Fibroblast of skin of abdomen (primary cell): ENCODE data around the gene CHEK1. TPM values are rescaled to one million over a fixed set of nuclear protein-coding genes. Genes with fewer than 3 reads are reported as not detected.
A peak's percentile ranks its signal among the peaks of the same experiment; 100 is the strongest.
"Not testable (repeated sequence)": the region's sequence is repeated elsewhere in the genome, so short reads cannot be mapped to it uniquely, and the experiment has no call there.

Experiments
- DNase-seq: peaks from one replicate; pipeline ENCODE4 v3.0.0-alpha.2; 2013
- polyA plus RNA-seq, 2 experiments: library from polyadenylated mRNA; unstranded; fragments of 120-200 nt; gene quantifications; one replicate each; pipeline ENCODE4 v1.2.1, GENCODE V29; 2013; ENCODE audit not compliant: insufficient read length in 2 of 2

Gene CHEK1
- polyA plus RNA-seq (2013, experiment 1 of 2; ENCODE audit: insufficient read length) = 20.7 TPM
- polyA plus RNA-seq (2013, experiment 2 of 2; ENCODE audit: insufficient read length) = 21.1 TPM

DNA sequence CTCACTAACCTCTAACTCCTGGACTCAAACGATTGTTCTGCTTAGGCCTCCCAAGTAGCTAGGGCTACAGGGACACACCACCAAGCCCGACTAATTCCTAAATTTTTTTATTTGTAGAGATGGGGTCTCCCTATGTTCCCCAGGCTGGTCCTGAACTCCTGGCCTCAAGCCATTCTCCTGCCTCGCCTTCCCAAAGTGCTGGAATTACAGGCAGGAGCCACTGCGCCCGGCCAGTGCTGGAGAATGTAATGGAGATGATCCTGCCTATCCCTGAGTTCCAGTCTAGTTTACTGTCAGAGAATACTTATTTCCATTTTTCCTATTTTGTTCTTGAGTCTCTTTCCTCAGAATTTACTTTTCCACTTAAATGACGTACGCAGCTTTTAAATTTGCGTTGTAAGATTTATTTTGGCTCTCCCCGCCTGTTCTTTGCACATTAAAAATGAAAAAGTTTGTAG lies at the start of gene CHEK1:
Gene CHEK1, plus strand, starts transcription at position 408 of the 458 bp plus-strand sequence. CDS start 1,606 bp downstream, outside the sequence.
- no peak for DNase-seq

DNA sequence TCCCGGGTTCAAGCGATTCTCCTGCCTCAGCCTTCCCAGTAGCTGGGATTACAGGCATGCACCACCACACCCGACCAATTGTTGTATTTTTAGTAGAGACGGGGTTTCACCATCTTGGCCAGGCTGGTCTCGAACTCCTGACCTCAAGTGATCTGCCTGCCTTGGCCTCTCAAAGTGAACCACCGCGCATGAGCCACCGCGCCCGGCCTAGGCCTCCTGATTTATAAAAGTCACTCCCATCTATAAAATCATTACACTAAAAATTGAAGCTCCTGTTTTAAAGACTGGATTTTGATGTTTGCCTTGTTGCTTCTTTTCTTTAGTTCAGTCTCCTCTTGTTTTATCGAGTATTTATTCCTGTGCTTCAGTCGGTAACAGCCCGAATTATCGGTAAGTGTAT lies 47.8 kb upstream of the CHEK1 start:
- not testable (repeated sequence) for DNase-seq

DNA sequence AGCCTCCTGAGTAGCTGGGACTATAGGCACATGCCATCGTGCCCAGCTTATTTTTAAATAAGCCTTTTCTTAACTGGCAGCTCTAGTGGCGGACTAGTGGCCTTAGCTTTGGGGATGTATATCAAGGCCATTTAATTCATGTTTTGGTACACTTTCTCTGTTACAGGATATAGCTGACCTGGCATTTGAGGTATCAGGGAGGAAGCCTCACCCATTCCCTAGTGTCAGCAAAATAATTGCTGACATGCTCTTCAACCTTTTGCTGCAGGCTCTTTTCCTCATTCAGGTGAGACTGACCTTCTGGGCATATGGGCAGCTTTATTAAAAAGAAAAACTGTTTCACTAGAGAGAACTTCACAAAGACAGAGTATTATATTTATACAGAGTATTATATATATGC lies 46.2 kb upstream of the CHEK1 start:
- DNase-seq = no peak

DNA sequence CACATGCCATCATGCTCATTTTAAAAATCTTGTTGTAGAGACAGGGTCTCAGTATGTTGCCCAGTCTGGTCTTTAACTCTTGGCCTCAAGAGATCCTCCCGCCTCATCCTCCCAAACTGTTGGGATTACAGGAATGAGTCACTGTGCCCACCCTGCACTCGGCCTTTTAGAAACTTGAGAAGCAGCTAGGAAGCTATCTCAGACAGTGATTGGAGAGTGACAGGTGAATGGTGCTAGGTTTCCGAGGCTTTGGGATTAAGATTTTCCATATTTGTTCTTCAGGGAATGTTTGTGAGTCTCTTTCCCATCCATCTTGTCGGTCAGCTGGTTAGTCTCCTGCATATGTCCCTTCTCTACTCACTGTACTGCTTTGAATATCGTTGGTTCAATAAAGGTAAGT lies 45.2 kb upstream of the CHEK1 start:
- no peak for DNase-seq

DNA sequence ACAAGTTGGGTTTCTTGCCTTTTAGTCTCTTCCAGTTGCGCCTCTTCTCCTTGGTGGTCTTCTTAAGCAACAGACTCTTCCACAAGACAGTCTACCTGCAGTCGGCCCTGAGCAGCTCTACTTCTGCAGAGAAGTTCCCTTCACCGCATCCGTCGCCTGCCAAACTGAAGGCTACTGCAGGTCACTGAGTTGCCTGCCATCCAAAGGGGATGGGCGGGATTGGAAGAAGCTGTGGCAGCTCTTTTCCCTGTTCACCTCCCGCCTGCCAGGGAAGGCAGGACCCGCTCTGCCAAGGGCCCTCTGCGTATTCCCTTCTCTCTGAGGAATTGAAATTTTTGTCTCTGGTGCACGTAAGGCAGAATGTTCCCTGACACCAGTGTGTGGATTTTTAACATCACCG lies 41.5 kb upstream of the CHEK1 start:
- DNase-seq = no peak

DNA sequence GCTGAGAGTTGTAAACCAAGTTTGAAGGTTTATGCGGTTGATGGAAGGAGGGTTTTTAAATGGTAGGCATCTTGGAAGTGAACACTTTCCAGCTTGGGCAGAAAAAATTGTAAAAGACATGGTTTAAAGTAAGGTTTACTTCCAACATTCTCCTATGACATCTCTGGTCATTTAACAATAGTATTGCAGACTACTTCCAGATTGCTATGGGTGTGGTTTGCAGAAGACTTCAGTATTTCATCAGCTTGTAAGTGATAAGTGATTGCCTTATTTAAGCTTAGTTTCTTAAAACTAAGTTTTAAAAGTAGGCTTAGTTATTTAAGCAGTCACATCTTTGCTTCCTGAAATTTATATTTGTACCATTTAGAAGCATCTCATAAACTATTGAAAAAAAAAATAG lies 39.5 kb upstream of the CHEK1 start:
- no peak for DNase-seq

DNA sequence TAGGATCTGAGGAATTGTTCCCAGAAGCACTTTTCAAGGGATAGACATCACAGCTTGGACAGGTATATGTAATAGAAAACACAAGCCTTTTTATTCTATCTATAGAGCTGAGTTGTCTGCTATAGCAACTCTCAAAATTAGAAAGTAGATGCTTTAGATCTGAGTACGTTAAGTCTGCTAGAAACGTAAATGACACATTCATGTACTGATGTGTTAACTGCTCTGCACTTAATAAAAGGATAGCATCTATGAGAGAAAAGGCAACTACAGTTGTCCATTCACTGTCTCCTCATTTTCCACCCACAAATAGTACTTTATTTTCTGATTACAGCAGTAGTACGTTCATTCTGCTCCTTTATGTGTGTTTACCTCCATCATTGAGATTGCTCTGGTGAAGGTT lies 38.3 kb upstream of the CHEK1 start:
- no peak for DNase-seq

DNA sequence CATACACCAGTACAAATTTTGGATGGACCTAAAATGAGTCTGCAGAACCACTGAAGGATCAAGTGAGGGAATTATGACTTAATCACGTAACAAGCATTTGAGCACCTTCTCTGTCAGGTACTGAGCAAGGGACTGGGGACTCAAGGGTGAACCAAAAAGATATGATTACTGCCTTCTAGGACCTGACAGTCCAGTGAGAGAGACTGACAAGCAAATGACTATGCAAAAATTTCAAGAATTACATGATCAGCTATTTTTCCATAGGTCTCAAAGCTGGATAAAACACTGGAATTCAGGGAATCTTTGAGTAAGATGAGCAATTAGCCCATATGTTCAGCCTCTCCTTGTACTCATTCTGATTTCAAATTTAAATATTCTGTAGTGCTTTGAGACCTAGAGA lies 37.5 kb upstream of the CHEK1 start:
- peak; percentile 35 for DNase-seq

DNA sequence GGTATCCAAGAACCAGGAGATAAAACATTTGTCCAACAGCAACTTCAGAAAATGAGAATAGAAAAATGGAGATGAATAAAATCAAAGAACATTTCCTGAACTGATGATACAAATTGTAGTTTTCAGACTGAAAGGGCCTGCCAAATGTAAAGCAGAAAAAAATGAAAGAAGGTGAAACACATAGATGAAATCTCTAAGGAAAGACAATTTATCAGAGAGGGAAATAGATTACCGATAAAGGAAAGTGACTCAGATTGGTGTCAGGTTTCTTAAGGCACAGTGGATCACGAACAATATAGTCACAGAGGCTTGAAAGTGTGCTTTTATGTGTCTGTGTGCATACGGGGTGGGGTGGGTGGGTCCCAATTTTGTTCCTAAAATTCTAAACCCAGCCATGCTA lies 36.5 kb upstream of the CHEK1 start:
- no peak for DNase-seq

DNA sequence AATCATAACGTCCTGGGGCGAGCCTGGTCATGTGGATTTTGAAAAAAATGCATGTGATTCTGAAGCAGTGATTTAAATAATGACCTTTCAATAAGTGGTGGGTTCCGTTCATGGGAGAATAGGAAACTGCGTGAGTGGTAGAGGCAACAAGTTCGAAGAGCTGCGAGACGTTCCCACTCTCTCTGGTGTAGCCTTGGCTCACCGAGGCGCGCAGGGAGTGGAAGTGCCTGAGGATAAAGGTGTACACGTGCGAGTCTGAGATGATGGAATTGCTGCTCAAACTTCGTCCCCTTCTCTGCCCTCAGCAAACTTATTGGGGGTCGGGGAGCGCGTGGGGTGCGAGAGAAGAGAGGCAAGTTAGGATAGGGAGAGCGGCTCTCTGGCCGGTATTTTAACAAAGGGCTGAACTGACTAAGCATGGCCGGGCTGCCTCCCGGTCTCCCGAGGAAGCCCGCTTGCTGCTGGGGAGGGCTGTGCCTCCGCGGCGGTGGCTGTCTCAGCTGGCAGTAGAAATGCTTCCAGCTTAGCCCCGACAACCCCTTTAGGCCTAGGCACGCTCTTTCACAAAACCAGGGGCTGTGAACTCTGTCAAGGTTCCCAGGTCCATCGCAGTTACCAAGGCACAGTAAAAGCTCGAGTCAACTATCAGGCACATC lies 33.2 kb upstream of the CHEK1 start:
- peak; percentile 19 for DNase-seq

DNA sequence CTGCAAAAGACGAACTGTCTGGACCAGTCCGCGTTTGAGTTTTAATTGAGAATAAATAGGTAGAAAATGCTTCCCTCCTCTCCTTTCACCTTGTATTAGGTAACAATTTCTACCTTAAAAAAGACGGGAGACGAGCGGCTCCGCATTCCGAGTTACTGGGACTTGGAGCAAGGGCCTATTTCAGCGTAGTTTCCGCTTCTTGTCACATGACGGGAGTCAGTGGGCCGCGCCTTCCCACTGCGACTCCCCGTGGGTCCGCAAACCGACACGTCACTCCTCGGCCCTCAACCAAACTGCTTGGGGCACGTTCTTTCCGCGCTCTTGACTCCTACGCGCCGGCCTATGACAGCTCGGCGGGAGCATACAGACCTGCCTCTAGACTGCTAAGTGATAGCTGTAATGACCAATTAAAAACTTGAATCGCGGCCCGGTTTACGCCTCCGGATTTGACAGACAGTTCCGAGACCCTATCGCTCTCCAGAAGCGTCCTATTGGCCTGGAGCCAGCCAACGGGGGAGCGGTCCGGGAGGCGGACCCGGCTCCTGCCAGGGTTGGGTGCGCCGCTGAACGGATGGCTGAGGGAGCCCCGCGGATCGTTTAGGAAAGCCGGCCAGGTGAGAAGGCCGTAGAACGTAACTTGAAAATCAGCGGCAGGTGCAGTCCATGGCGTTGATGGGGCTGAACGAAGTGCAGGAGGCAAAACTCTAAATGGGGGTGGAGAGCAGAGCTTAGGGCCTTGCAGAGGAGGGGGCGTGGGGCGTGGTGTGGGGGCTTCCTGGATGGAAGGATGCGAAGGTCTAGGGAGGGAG lies 32.5 kb upstream of the CHEK1 start, which contains the start of gene STT3A:
Gene STT3A, plus strand, starts transcription at position 548 of the 809 bp plus-strand sequence. CDS start 3,064 bp downstream, outside the sequence.
- peak; percentile 100 for DNase-seq

DNA sequence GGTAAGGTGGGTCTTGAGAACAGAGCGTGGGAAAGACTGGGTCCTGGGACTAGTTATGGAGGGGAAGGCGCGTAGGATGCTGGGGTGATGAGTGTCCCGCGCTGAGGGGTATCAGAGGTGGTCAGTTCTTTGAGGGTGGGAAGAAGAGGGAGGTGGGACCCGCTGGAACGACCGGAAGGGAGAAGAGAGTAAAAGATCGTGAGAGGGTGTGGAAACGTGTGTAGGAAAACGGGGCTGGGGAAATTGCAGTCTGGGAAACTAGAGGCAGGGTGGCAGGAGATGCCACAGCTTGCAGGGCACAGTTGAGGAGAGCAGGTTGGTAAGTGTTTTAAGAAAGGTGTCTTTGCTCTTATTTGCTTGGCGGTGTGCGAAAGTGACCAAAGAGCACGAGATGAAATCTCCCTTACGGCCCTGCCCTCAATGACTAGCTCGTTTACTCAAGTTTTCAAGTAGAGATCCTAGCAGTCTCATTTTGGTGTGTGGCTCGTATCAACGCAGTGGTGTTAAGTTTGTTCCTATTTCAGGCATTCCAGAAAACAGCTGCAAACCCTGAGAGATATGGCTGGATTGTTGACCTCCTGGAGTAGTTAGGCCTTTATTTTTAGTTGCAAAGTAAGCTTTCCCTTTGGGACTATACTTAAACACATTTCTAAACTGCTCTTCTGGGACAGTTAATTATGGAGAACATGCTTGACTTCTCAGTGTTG lies 31.7 kb upstream of the CHEK1 start:
- DNase-seq = peak; percentile 52

DNA sequence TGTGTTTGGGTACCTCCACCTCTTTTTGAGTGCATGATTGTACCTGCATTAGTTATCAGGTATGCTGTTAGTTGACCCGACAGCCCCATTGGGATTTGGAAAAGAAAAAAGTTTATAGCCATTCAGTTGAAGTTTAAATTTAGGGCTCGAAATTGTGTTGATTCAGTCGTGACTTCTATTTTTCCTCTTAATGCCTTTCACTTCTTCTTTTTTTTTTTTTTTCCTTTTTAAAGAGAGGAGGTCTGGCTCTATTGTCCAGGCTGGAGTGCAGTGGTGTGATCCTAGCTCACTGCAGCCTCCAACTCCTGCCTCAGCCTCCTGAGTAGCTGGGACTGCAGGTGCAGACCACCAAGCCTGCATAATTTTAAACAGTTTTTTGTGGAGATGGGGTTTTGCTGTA lies 30.0 kb upstream of the CHEK1 start:
- no peak for DNase-seq

DNA sequence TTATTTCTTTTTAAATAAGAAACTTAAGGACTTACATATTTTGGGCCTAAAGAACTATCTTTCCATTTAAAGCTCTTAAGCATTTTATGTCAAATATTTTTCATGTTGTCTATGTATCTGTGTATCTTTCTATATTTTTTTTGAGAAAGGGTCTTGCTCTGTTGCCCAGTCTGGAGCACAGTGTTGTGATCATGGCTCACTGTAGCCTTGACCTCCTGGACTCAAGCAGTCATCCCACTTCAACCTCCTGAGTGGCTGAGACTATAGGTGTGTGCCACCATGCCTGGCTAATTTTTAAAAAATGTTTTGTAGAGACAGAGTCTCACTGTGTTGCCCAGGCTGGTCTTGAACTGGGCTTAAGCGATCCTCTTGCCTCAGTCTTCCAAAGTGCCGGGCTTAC lies 24.3 kb upstream of the CHEK1 start:
- DNase-seq = no peak

DNA sequence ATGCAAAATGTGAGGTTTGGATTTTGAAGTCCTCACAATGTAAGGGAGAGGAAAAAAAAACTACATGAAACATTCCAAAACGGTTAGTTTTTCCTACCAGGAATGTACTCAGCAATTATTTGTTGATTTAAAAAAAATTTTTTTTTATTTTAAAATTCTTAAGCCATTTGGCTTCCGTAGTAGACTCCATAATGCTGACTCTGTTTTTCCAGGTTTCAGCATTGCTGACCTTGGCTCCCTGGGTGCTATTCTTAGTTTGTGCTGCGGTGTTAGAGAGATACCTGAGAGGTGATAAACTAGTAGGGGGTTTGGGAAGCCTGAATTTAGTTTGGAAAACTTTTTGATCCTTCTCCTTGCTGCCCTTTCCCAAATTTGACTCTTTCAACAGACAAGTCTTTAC lies 21.8 kb upstream of the CHEK1 start:
- DNase-seq = no peak

DNA sequence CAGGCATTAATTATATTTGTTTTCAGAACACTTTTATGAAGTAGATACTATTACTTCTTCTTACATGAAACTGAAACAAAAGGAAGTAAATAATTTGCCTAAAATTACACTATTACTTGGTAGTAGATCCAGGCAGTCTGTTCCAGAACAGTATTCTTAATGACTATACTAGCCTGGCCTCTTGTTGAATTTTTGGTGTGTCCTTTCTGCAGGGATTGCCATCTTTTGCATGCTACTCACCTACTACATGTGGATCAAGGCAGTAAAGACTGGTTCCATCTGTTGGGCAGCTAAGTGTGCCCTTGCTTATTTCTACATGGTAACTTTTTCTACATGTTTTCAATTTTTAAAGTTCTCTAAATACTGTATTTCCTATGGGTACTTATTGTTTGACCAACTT lies 19.5 kb upstream of the CHEK1 start:
- DNase-seq = no peak

DNA sequence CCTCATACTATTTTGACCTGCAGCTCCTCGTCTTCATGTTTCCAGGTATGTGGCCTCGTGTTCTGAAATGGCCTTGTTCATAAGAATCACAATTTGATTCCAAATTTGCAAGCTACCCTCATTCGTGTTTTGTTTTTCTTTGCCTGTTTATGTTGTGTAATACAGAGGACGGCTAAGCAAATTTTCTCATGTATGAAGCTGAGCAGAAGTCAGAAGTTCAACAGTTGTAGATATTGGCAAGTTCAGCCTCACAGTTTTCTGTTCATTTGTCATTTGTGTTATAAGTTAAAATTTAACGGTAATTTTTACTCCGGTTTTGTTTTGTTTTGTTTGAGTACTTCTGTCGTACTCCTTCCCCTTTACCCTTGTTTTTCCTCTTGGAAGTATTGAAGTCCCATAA lies 15.4 kb upstream of the CHEK1 start:
- DNase-seq = no peak

DNA sequence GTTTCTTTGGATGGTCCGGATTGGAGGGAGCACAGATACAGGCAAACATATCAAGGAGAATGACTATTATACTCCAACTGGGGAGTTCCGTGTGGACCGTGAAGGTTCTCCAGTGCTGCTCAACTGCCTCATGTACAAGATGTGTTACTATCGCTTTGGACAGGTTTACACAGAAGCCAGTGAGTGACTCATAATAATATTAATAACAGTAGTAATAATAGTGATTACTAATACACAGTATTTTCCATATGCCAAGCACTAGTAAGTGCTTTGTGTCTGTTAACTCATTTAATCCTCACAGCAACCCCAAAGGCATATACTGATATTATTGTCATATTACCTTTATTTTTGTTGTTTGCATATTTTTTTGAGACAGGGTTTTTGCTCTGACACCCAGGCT lies 6.6 kb upstream of the CHEK1 start:
- no peak for DNase-seq

DNA sequence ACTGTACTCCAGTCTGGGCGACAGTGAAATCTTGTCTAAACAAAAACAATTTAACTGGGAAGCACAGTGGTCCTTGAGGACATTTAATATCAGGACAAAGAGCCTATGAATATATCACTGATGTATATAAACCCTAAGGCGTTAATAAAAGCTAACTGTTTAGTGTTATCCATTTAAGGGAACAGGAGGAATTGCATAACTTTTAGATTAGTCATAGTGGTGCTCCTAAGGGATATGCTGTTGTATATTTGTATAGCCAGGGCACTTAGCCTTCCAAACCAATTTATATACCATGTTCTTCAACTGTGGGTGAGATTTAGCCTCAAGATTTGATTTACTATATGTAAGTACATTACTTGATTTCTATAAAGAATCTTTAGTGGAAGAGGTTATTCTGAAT lies 3.0 kb upstream of the CHEK1 start:
- DNase-seq = peak; percentile 53

DNA sequence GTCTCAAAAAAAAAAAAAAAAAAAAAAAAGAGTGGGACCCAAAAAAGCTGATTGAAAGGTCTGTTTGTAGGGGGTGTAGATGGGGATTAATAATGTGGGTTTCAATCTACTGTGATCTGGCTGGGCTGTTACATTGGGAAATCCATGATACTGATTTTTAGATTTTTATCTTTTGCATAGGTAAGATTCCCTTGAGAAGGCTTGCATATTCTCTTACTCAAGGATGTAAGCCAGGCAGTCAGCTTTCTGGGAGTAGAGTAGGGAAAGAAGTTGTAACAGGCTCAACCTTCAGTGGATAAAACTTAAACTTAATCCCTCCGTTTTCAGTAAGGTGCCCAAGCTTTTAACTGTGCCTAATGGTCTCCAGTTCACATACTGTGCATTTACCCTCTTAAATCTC lies 1.9 kb upstream of the CHEK1 start:
- no peak for DNase-seq

DNA sequence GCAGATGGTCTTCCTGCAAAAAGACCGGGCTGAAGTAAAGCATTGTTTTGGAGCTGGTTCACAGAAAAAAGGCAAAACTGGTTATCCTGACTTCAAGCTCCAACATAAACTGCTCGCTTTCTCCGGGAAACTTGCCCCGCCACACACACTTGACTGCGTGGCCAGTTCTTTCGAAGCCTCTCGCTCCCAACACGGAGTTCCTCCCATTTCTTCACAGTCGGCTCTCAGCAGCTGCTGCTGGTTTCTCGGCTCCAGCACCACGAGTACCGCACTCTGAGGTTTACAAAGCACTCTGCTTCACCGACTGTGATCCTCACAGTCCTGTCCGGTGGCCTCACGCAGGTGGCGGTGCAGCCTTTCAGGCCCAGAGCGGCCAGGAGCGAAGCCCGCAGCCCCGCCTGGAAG lies 264 bp downstream of the CHEK1 start:
- no peak for DNase-seq

DNA sequence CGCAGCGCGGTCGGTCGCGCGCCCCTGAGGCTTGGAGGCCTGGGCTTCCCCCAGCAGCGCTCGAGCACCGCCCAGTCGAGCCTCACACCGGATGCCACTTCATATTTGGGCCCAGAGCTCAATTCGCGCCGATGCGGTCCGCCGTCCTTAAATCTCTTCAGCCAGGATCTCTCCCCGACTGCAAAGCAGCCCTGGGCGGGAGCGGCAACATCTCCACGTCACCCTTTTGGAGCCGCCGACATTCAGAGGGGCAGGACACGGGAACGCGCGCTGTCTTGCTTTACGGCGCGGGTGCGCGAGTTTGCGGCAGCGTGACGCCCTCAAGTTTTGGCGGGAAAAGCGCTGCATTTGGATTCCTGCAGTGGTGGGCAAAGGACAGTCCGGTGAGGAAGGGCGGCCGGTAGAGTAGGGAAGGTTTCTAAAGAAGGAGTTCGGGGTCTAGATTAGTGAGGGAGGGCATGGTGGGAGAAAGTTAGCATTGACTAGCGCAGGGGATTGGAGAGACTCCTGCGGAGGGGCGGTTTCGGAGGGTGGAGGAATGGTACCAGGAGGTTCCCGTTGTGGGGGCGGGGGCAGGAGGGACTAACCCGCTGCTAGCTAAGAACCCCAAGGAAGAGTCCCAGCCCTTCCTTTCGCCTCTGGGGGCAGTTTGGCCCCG lies 796 bp downstream of the CHEK1 start:
- peak; percentile 92 for DNase-seq
